Neural cell (in vitro differentiated cells): ENCODE measurements around the gene SSBP2.

Source experiments
- EZH2 ChIP-seq: fragments of 200-600, 300-800 bp; shearing (Covaris generic), sonication (generic); IDR thresholded peaks from 2 replicates; pipeline ENCODE4 v1.6.1; 2014; ENCODE audit warnings: antibody characterized with exemption, low read length, borderline replicate concordance, mild to moderate bottlenecking; ENCODE audit not compliant: insufficient read depth, poor library complexity, severe bottlenecking
- POLR2AphosphoS5 ChIP-seq: IDR thresholded peaks from 2 replicates; pipeline ENCODE4 v1.6.1; 2012

DNA sequence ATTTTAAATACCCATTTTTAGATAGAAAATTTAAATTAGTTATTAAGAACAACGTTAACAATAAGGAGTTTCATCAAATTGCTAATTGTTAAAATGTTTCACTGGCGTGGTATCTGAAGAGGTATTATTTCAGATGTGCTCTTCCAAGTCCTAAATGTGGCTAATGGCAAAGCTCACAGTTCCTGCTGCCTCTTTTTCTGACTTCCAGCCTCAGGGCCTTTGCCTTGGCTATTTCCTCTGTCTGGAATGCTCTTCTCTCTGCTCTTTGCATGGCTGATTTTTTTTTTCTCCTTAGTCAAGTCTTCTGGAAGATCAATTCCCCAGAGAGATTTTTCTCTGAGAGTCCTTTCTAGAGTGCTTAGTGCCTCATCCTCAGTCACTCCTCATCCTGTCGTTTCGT is 9.6 kb upstream of the SSBP2 start:
- TF ChIP-seq POLR2AphosphoS5 (no peak), EZH2 (no peak)
